ENCODE measurements around the gene INIP.

DNA sequence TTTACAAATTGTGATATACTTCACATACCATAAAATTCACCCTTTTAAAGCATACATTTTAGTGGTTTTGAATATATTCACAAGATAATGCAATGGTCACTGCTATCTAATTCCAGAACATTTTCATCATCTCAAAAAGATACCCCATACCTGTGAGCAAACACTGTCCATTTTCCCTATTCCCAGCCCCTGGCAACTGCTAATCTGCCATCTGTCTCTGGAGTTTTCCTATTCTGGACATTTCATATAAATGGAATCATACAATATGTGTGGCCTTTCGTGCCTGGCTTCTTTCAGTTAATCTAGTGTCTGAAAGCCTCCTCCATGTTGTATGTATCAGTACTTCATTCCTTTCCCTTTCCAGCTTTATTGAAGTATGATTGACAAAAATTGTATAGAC lies 47.4 kb upstream of the INIP start:
- TF ChIP-seq, protein P1, sequence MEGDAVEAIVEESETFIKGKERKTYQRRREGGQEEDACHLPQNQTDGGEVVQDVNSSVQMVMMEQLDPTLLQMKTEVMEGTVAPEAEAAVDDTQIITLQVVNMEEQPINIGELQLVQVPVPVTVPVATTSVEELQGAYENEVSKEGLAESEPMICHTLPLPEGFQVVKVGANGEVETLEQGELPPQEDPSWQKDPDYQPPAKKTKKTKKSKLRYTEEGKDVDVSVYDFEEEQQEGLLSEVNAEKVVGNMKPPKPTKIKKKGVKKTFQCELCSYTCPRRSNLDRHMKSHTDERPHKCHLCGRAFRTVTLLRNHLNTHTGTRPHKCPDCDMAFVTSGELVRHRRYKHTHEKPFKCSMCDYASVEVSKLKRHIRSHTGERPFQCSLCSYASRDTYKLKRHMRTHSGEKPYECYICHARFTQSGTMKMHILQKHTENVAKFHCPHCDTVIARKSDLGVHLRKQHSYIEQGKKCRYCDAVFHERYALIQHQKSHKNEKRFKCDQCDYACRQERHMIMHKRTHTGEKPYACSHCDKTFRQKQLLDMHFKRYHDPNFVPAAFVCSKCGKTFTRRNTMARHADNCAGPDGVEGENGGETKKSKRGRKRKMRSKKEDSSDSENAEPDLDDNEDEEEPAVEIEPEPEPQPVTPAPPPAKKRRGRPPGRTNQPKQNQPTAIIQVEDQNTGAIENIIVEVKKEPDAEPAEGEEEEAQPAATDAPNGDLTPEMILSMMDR (conservative IDR thresholded peaks at IDR 0.05) = no peak
- TF ChIP-seq EZH2 (IDR thresholded peaks at IDR 0.05; ENCODE audit: low read depth) = no peak
